Measurements from ENCODE around the gene AOC3. TPM values are rescaled to one million over a fixed set of nuclear protein-coding genes. Genes with fewer than 3 reads are reported as not detected.

The AOC3 gene
- total RNA-seq (2022; extraction: Qiagen RNA extraction; ENCODE audit: low read depth): 1.1 to 2.2 TPM (median 1.4 TPM) in 5 replicates

DNA sequence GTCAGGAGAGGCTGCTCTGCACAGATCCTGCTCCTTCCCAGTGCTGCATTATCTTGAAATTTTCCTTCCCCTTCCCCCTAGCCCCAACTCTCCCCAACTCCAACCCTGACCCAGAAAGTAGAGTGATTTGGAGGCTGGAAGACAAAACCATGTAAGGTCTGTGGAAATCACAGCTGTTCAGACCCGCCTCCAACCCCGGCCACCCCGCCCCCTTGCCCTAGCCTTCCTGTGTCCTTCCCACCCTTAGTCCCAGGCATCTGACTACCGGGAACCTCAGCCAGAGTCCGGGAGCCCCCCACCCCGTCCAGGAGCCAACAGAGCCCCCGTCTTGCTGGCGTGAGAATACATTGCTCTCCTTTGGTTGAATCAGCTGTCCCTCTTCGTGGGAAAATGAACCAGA is at the start of gene AOC3:
AOC3 (plus strand) TSS at position 246 of the 400 bp plus-strand sequence; CDS start at position 391, 145 bp downstream.

DNA sequence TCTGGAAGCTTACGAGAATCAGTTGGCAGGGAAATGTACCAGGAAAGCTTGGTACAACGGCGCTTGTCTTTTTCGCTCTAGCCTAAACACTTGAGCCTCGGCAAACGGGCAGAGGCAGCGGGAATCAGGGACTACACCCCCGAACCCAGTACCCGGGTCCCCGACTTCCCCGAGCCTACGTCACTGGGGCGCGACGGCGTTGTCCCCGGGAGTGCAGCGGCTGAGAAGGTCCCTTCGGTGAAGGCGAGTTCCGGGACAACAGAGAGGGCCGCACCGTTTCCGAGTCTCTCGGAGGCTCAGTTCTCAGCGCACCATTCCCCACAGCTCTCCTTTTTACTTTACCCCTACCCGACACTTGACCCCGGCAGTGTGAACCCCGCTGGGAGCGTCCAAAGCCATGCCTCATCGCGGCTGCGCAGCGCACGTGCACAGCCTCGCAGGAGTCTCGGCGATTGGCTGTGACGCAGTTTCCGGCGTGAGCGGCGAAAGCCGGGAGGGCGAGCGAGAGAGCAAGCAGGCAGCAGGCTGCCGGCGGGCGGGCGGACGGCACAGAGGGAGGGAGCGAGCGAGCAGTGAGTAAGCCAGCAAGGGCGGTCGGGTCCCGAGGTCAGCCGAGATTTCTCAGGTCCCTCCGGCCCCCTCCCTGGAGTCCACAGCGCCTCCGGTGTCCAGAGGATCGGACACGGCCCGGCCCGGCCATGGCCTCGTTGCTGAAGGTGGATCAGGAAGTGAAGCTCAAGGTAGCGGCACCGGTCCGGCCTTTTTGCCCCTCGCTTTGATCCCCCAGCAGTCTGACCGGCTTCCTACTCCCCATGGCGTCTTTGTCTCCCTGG is 17.8 kb upstream of the AOC3 start, which contains the start of gene PSME3:
PSME3 (plus strand) TSS at position 464 of the 833 bp plus-strand sequence; CDS start at position 699, 235 bp downstream.

DNA sequence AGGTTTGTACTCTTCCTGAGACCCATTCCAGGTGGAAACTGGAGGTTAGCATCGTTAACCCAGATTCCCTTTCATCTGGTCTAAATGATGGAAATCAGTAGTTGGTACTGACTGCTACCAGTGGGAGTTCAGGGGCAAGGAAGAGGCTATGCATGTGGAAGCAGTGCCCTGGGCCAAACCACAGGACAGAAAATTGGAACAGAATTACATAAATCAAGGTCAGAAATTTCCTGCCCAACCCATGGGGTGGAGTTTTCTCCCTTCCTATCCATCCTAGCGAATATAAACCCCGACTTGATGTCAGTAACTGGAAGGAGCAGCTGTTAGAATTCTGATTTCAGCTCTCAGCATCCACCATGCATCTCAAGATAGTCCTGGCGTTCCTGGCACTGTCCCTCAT is 6.7 kb upstream of the AOC3 start, which contains the start of gene AOC2:
AOC2 (plus strand) TSS at position 310 of the 400 bp plus-strand sequence; CDS start at position 357, 47 bp downstream.

GRCh38 chr17:42900460-42901331 is 49.7 kb downstream of the AOC3 start, which contains the start of gene G6PC1:
Gene G6PC1, plus strand, starts transcription at chr17:42900799. Its CDS starts 78 bp downstream, at chr17:42900877.

Other genes with a start within 250 kb of the AOC3 start
- 24.4 to 27.7 TPM (median 26.4 TPM) in 5 replicates for gene RETREG3, start 241.8 kb upstream of the AOC3 start, total RNA-seq (2022; extraction: Qiagen RNA extraction; ENCODE audit: low read depth)
- 131 to 148 TPM (median 141 TPM) in 5 replicates for gene TUBG1, start 241.5 kb upstream of the AOC3 start, total RNA-seq (2022; extraction: Qiagen RNA extraction; ENCODE audit: low read depth)
- gene TUBG2, start 191.9 kb upstream of the AOC3 start, total RNA-seq (2022; extraction: Qiagen RNA extraction; ENCODE audit: low read depth): 18.8 to 25.6 TPM (median 22.8 TPM) in 5 replicates
- 14.2 to 21.2 TPM (median 17.9 TPM) in 5 replicates for gene PLEKHH3, start 174.2 kb upstream of the AOC3 start, total RNA-seq (2022; extraction: Qiagen RNA extraction; ENCODE audit: low read depth)
- gene CCR10, start 169.4 kb upstream of the AOC3 start, total RNA-seq (2022; extraction: Qiagen RNA extraction; ENCODE audit: low read depth): 0.25 to 0.41 TPM (median 0.32 TPM) in 5 replicates
- 4.4 to 6.3 TPM (median 5.4 TPM) in 5 replicates for gene CNTNAP1, start 168.7 kb upstream of the AOC3 start, total RNA-seq (2022; extraction: Qiagen RNA extraction; ENCODE audit: low read depth)
- gene EZH1, start 106.2 kb upstream of the AOC3 start, total RNA-seq (2022; extraction: Qiagen RNA extraction; ENCODE audit: low read depth): 9.2 to 11.7 TPM (median 10.5 TPM) in 5 replicates
- 0.65 to 1.7 TPM (median 1.4 TPM) in 5 replicates for gene RAMP2, start 90.0 kb upstream of the AOC3 start, total RNA-seq (2022; extraction: Qiagen RNA extraction; ENCODE audit: low read depth)
- 121 to 129 TPM (median 125 TPM) in 5 replicates for gene VPS25, start 77.8 kb upstream of the AOC3 start, total RNA-seq (2022; extraction: Qiagen RNA extraction; ENCODE audit: low read depth)
- 0.90 to 1.1 TPM (median 1.0 TPM) in 5 replicates for gene WNK4, start 70.6 kb upstream of the AOC3 start, total RNA-seq (2022; extraction: Qiagen RNA extraction; ENCODE audit: low read depth)
- gene COA3, start 52.5 kb upstream of the AOC3 start, total RNA-seq (2022; extraction: Qiagen RNA extraction; ENCODE audit: low read depth): 125 to 149 TPM (median 135 TPM) in 5 replicates
- gene CNTD1, start 52.3 kb upstream of the AOC3 start, total RNA-seq (2022; extraction: Qiagen RNA extraction; ENCODE audit: low read depth): 0.05 to 0.08 TPM (median 0.06 TPM) in 3 of 5 replicates, not detected in the others
- gene BECN1, start 26.9 kb upstream of the AOC3 start, total RNA-seq (2022; extraction: Qiagen RNA extraction; ENCODE audit: low read depth): 76.1 to 101 TPM (median 78.7 TPM) in 5 replicates
- gene PSME3, start 17.8 kb upstream of the AOC3 start, total RNA-seq (2022; extraction: Qiagen RNA extraction; ENCODE audit: low read depth): 225 to 285 TPM (median 238 TPM) in 5 replicates
- 1.8 to 2.3 TPM (median 1.9 TPM) in 5 replicates for gene AOC2, start 6.6 kb upstream of the AOC3 start, total RNA-seq (2022; extraction: Qiagen RNA extraction; ENCODE audit: low read depth)
- not detected in 5 replicates for gene G6PC1, start 49.6 kb downstream of the AOC3 start, total RNA-seq (2022; extraction: Qiagen RNA extraction; ENCODE audit: low read depth)
- gene AARSD1, start 113.3 kb downstream of the AOC3 start, total RNA-seq (2022; extraction: Qiagen RNA extraction; ENCODE audit: low read depth): 53.8 to 58.0 TPM (median 57.6 TPM) in 5 replicates
- 0.73 to 2.0 TPM (median 1.0 TPM) in 5 replicates for gene PTGES3L, start 128.9 kb downstream of the AOC3 start, total RNA-seq (2022; extraction: Qiagen RNA extraction; ENCODE audit: low read depth)
- gene RUNDC1, start 129.4 kb downstream of the AOC3 start, total RNA-seq (2022; extraction: Qiagen RNA extraction; ENCODE audit: low read depth): 20.6 to 23.0 TPM (median 22.1 TPM) in 5 replicates
- 2,973 to 3,984 TPM (median 3,050 TPM) in 5 replicates for gene RPL27, start 147.2 kb downstream of the AOC3 start, total RNA-seq (2022; extraction: Qiagen RNA extraction; ENCODE audit: low read depth)
- gene IFI35, start 155.6 kb downstream of the AOC3 start, total RNA-seq (2022; extraction: Qiagen RNA extraction; ENCODE audit: low read depth): 18.2 to 21.6 TPM (median 18.9 TPM) in 5 replicates
- 211 to 235 TPM (median 231 TPM) in 5 replicates for gene VAT1, start 171.2 kb downstream of the AOC3 start, total RNA-seq (2022; extraction: Qiagen RNA extraction; ENCODE audit: low read depth)
- gene RND2, start 174.0 kb downstream of the AOC3 start, total RNA-seq (2022; extraction: Qiagen RNA extraction; ENCODE audit: low read depth): 0.07 to 0.29 TPM (median 0.17 TPM) in 5 replicates

All from A549 treated with GW870086 at 1 μM for 4 hours (cell line).